ENCODE measurements around the gene EXTL2.

DNA sequence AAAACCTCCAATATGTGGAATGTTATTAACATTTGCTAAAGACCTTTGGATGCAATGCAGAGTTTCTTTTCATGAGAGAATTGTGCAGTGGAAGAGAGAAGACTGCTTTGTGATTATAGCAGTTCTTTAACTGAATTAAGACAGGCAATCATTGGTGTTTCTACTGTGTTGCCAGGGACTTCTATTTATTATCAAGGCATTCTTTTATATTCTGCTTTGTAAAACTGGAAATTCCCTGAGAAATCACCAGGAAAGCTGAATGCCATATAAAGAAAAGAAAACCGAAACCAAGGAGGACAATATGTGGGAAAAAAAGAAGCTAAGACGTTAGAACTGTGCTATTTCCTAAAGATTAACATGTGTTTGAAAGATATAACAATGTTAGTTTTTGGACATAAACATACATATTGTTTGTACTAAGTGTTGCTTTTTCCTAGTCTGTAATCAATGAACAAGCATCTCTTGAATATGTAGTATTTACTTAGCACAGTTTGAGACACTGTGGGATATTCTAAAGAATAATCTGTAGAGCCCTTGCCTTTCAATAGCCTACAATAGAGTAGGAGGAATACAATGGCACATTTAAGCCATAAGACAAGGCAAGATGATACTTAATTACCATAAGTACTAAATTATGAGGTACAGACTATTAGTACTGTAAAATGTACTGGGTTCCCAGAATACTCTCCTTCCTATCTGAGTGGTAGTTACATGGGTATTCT lies 47.1 kb downstream of the EXTL2 start:
- no peak for TF ChIP-seq POLR2A (IDR thresholded peaks at IDR 0.05; ENCODE audit: low read depth, low read length)
- no peak for TF ChIP-seq CEBPZ (IDR thresholded peaks at IDR 0.05; ENCODE audit: low read depth, low read length)
- TF ChIP-seq CHD1 (IDR thresholded peaks at IDR 0.05; ENCODE audit: low read depth, low read length): no peak
- TF ChIP-seq MXI1 (IDR thresholded peaks at IDR 0.05; ENCODE audit: low read depth, low read length): no peak
- no peak for TF ChIP-seq HDGF (IDR thresholded peaks at IDR 0.05)
- TF ChIP-seq, protein P1, sequence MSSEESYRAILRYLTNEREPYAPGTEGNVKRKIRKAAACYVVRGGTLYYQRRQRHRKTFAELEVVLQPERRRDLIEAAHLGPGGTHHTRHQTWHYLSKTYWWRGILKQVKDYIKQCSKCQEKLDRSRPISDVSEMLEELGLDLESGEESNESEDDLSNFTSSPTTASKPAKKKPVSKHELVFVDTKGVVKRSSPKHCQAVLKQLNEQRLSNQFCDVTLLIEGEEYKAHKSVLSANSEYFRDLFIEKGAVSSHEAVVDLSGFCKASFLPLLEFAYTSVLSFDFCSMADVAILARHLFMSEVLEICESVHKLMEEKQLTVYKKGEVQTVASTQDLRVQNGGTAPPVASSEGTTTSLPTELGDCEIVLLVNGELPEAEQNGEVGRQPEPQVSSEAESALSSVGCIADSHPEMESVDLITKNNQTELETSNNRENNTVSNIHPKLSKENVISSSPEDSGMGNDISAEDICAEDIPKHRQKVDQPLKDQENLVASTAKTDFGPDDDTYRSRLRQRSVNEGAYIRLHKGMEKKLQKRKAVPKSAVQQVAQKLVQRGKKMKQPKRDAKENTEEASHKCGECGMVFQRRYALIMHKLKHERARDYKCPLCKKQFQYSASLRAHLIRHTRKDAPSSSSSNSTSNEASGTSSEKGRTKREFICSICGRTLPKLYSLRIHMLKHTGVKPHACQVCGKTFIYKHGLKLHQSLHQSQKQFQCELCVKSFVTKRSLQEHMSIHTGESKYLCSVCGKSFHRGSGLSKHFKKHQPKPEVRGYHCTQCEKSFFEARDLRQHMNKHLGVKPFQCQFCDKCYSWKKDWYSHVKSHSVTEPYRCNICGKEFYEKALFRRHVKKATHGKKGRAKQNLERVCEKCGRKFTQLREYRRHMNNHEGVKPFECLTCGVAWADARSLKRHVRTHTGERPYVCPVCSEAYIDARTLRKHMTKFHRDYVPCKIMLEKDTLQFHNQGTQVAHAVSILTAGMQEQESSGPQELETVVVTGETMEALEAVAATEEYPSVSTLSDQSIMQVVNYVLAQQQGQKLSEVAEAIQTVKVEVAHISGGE (CRISPR knock-in tag; IDR thresholded peaks at IDR 0.05): no peak
- TF ChIP-seq CTCF (IDR thresholded peaks at IDR 0.05 in 2 of 3, conservative IDR thresholded peaks at IDR 0.05 in 1 of 3; ENCODE audit: control insufficient read depth in 2 of 3, extremely low read depth in 1 of 3, insufficient read depth in 1 of 3, low read depth in 3 of 3, low read length in 3 of 3): no peak
- TF ChIP-seq EGR1 (IDR thresholded peaks at IDR 0.05; ENCODE audit: borderline replicate concordance in 1 of 2, low read depth in 2 of 2, low read length in 2 of 2): no peak
- no peak for TF ChIP-seq RCOR1 (conservative IDR thresholded peaks at IDR 0.05; ENCODE audit: low read depth, low read length)
- no peak for TF ChIP-seq POLR2AphosphoS5 (IDR thresholded peaks at IDR 0.05; ENCODE audit: low read length)
